Endodermal cell (in vitro differentiated cells): Measurements from ENCODE around the gene LBX2. TPM values are rescaled to one million over a fixed set of nuclear protein-coding genes. Genes with fewer than 3 reads are reported as not detected.

Experiments
- DNase-seq: peaks from one replicate; pipeline ENCODE4 v3.0.0-alpha.2; 2017
- H3K27ac ChIP-seq: 2 replicates; pipeline ENCODE4 v1.5.1; 2013; ENCODE audit warnings: mild to moderate bottlenecking, low read depth, low read length, moderate library complexity
- H3K27me3 ChIP-seq: 2 replicates; pipeline ENCODE4 v1.6.1; 2013; ENCODE audit warnings: mild to moderate bottlenecking, low read length, moderate library complexity; ENCODE audit not compliant: insufficient read depth, control insufficient read depth, poor library complexity, severe bottlenecking
- H3K36me3 ChIP-seq: 2 replicates; pipeline ENCODE4 v1.7.0; 2013; ENCODE audit warnings: mild to moderate bottlenecking, low read length, moderate library complexity; ENCODE audit not compliant: control insufficient read depth, insufficient read depth
- H3K4me1 ChIP-seq: one replicate; pipeline ENCODE4 v1.7.0; 2013; ENCODE audit warnings: low read length; ENCODE audit not compliant: control insufficient read depth, insufficient read depth
- H3K4me3 ChIP-seq: 2 replicates; pipeline ENCODE4 v1.5.1; 2013; ENCODE audit warnings: mild to moderate bottlenecking, low read length, moderate library complexity
- H3K9ac ChIP-seq: 2 replicates; pipeline ENCODE4 v1.6.1; 2013; ENCODE audit warnings: mild to moderate bottlenecking, low read length, moderate library complexity; ENCODE audit not compliant: poor library complexity, severe bottlenecking; ENCODE audit errors: extremely low read depth
- H3K9me3 ChIP-seq: 2 replicates; pipeline ENCODE4 v1.6.1; 2013; ENCODE audit warnings: mild to moderate bottlenecking, low read length, moderate library complexity; ENCODE audit not compliant: control insufficient read depth
- H3K27ac Mint-ChIP-seq: 2 replicates; pipeline ENCODE4 v1.8.0; 2020; ENCODE audit warnings: mixed read lengths
- H3K27me3 Mint-ChIP-seq: 2 replicates; pipeline ENCODE4 v1.8.0; 2021; ENCODE audit warnings: mild to moderate bottlenecking, mixed read lengths; ENCODE audit not compliant: insufficient read depth
- H3K36me3 Mint-ChIP-seq: 2 replicates; pipeline ENCODE4 v1.8.0; 2020; ENCODE audit warnings: low read depth, mixed read lengths
- H3K4me1 Mint-ChIP-seq: 2 replicates; pipeline ENCODE4 v1.8.0; 2020; ENCODE audit warnings: mixed read lengths
- H3K4me3 Mint-ChIP-seq: 2 replicates; pipeline ENCODE4 v1.8.0; 2020; ENCODE audit warnings: mild to moderate bottlenecking, moderate library complexity, mixed read lengths
- H3K9me3 Mint-ChIP-seq: 2 replicates; pipeline ENCODE4 v1.8.0; 2020; ENCODE audit warnings: mild to moderate bottlenecking, mixed read lengths
- WGBS, 2 experiments: methylation state at CpG; one replicate each; pipeline versions ENCODE4 v1.1.5 to v1.1.7; 2013; ENCODE audit warnings: missing lambda C conversion rate in 2 of 2, mixed read lengths in 1 of 2; ENCODE audit not compliant: insufficient coverage in 1 of 2, insufficient read length in 1 of 2; 5-methylcytosine and 5-hydroxymethylcytosine counted together
- total RNA-seq, 2 donors: library from RNA; stranded (reverse); fragmentation: NEBNext Ultra II Directional in 1 of 2; extraction: Animal tissue kit (Norgen Biotek cat#: 25700) in 1 of 2; gene quantifications; 2 replicates in 1 of 2; 3 replicates in 1 of 2; pipeline ENCODE4 v1.2.1, GENCODE V29; 2021
- TF ChIP-seq, protein P1 (sequence below): fragments of 200-600 bp; sonication (generic); conservative IDR thresholded peaks from 2 replicates; pipeline ENCODE4 v1.5.0; 2021; ENCODE audit warnings: antibody characterized with exemption, mild to moderate bottlenecking

LBX2 gene
- total RNA-seq, 2 donors from 2014 or later: 1.3 to 1.6 TPM

DNA sequence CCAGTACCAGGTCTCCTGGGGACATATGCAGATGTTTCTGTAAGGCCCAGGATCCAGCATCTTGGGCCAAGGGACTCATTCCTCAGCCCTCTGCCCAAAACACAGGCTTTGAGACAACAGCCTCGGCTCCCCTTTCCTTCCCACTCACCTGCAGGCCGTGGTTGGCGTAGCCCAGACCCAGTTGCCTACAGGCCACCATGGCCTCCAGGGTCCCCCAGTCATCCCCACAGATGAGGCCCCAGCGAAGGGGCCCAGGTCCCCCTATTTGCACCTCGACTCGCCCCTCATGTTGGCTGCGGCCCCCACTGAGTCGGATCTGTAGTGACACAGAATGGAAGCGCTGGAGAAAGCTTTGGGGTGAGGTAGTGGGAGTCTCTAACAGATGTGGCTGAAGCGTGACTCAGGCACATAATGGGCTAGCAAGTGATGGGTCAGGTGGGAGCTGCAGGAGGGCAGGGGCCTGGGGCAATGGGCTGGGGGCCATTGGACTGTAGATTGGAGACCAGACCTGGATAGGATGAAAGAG is 36.1 kb upstream of the LBX2 start:
- Mint-ChIP-seq H3K27ac (no peak overlapping the region), H3K27me3 (peaks cover 2% of the 10 kb centered on the region), H3K36me3 (peaks cover 13% of the 10 kb centered on the region), H3K9me3 (no peaks in the 10 kb centered on the region), H3K4me3 (no peak overlapping the region), H3K4me1 (peaks cover 11% of the 10 kb centered on the region)
- Histone ChIP-seq H3K27me3 (no peaks in the 10 kb centered on the region), H3K36me3 (peaks cover 9% of the 10 kb centered on the region), H3K9ac (no peak overlapping the region), H3K4me1 (no peaks in the 10 kb centered on the region), H3K9me3 (no peaks in the 10 kb centered on the region), H3K4me3 (no peak overlapping the region), H3K27ac (no peak overlapping the region)
- TF ChIP-seq, protein P1, sequence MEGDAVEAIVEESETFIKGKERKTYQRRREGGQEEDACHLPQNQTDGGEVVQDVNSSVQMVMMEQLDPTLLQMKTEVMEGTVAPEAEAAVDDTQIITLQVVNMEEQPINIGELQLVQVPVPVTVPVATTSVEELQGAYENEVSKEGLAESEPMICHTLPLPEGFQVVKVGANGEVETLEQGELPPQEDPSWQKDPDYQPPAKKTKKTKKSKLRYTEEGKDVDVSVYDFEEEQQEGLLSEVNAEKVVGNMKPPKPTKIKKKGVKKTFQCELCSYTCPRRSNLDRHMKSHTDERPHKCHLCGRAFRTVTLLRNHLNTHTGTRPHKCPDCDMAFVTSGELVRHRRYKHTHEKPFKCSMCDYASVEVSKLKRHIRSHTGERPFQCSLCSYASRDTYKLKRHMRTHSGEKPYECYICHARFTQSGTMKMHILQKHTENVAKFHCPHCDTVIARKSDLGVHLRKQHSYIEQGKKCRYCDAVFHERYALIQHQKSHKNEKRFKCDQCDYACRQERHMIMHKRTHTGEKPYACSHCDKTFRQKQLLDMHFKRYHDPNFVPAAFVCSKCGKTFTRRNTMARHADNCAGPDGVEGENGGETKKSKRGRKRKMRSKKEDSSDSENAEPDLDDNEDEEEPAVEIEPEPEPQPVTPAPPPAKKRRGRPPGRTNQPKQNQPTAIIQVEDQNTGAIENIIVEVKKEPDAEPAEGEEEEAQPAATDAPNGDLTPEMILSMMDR: no peak
- WGBS, 2 experiments: 96 to 100% methylated on average over 4 to 10 of the region's 10 CpGs
- DNase-seq: no peak

DNA sequence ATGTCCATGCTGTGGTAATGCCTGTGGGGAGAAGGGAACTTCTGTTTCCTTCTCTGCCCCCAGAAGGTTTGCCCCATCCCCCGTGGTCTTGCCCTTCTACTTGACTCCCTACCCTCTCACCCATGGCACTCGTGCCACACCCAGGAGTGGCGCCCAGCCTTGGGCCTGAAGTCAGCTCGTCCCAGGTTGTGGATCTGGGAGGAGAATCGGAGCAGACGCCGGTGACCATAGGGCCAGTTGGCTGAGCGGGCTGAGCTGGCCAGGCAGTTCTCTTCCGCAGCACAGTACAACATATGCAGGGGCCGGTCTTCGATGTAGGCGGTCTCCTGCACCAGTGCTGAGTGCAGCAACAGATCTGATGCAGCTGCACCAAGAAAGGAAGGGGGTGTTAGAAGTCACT is 35.0 kb upstream of the LBX2 start:
- Mint-ChIP-seq H3K4me3 (no peak overlapping the region), H3K9me3 (no peaks in the 10 kb centered on the region), H3K36me3 (peaks cover 13% of the 10 kb centered on the region), H3K27ac (no peak overlapping the region), H3K27me3 (peaks cover 2% of the 10 kb centered on the region), H3K4me1 (peaks cover 11% of the 10 kb centered on the region)
- no peak for DNase-seq
- TF ChIP-seq, protein P1: no peak
- H3K27ac ChIP-seq: no peak overlapping the region
- H3K9ac ChIP-seq: no peak overlapping the region
- no peak overlapping the region for H3K4me3 ChIP-seq
- 94 to 100% methylated on average over 4 to 12 of the region's 12 CpGs for WGBS, 2 experiments
- no peaks in the 10 kb centered on the region for H3K9me3 ChIP-seq
- no peaks in the 10 kb centered on the region for H3K27me3 ChIP-seq
- no peaks in the 10 kb centered on the region for H3K4me1 ChIP-seq
- H3K36me3 ChIP-seq: peaks cover 9% of the 10 kb centered on the region

DNA sequence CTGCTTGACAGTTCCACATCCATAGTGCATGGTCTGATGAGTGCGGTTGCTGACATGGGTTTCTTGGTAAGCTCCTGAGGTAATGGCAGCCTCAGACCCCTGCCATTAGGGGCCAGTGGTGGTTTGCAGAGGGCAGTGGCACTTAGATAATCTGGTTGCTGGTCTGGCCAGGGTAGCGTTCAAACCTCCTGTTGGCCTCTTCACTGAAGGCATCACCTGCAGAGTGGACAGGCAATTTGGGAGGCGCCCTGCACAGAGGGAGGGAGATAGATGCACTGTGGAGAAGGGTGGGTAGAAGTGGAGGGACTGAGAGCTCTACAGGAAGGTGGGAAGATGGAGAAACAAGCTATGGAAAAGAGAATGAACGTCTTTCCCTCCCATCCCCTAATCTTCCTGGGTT is 34.1 kb upstream of the LBX2 start:
- Histone ChIP-seq H3K27me3 (no peaks in the 10 kb centered on the region), H3K9me3 (no peaks in the 10 kb centered on the region), H3K4me1 (no peaks in the 10 kb centered on the region), H3K27ac (no peak overlapping the region), H3K9ac (no peak overlapping the region), H3K4me3 (no peak overlapping the region), H3K36me3 (peaks cover 9% of the 10 kb centered on the region)
- TF ChIP-seq, protein P1: no peak
- no peak for DNase-seq
- Mint-ChIP-seq H3K9me3 (no peaks in the 10 kb centered on the region), H3K27ac (no peak overlapping the region), H3K27me3 (peaks cover 1% of the 10 kb centered on the region), H3K4me3 (no peak overlapping the region), H3K36me3 (peaks cover 13% of the 10 kb centered on the region), H3K4me1 (peaks cover 11% of the 10 kb centered on the region)
- 93 to 94% methylated on average over 2 to 4 of the region's 4 CpGs for WGBS, 2 experiments
